Cardiac fibroblast (primary cell): ENCODE results near the gene TMEM131.
A peak's percentile ranks its signal among the peaks of the same experiment; 100 is the strongest.

Source experiments
- DNase-seq, 2 donors: peaks; one replicate each; pipeline versions ENCODE4 v3.0.0 to v3.0.0-alpha.2; 2010; ENCODE audit warnings: low read depth in 2 of 2
- H3K4me3 ChIP-seq, 2 donors: replicated peaks in 1 of 2; 1 replicate in 1 of 2; 2 replicates in 1 of 2; pipeline ENCODE4 v1.5.1; 2011; ENCODE audit warnings: low read depth in 2 of 2, low read length in 2 of 2, mild to moderate bottlenecking in 2 of 2, moderate library complexity in 1 of 2
- CTCF ChIP-seq: IDR thresholded peaks from one replicate; pipeline ENCODE4 v1.5.1; 2011; ENCODE audit warnings: low read depth, mild to moderate bottlenecking, low read length, inconsistent platforms

The TMEM131 gene

GRCh38 chr2:97871096-97871780 is 124.5 kb downstream of the TMEM131 start:
- no peak overlapping the region for H3K4me3 ChIP-seq
- TF ChIP-seq CTCF, result no peak
- DNase-seq, result peak; percentile 34 to 80

GRCh38 chr2:97870396-97870843 is 125.3 kb downstream of the TMEM131 start:
- H3K4me3 ChIP-seq, result no peak overlapping the region
- peak; percentile 70 to 82 for DNase-seq

GRCh38 chr2:97869722-97870346 is 125.9 kb downstream of the TMEM131 start:
- H3K4me3 ChIP-seq, result no peak overlapping the region
- TF ChIP-seq CTCF, result no peak
- no peak for DNase-seq

More at GRCh38 chr2:97870396-97870843, 125.3 kb downstream of the TMEM131 start:
- TF ChIP-seq CTCF, result no peak

- DNase-seq, result peak; percentile 92 to 94
- TF ChIP-seq CTCF, result no peak
- H3K4me3 ChIP-seq, result no peak overlapping the region
Measured at GRCh38 chr2:97868986-97869721, 126.6 kb downstream of the TMEM131 start.

- H3K4me3 ChIP-seq, result no peak overlapping the region
- TF ChIP-seq CTCF, result no peak
- no peak for DNase-seq
Measured at GRCh38 chr2:97863829-97864228, 131.9 kb downstream of the TMEM131 start.

GRCh38 chr2:97861177-97861576 is 134.6 kb downstream of the TMEM131 start:
- no peak for DNase-seq

More at GRCh38 chr2:97861177-97861576, 134.6 kb downstream of the TMEM131 start:
- no peak overlapping the region for H3K4me3 ChIP-seq
- no peak for TF ChIP-seq CTCF
